AG09309 (cell line): ENCODE measurements around the gene FSTL4.

Experiments used
- DNase-seq: peaks from one replicate; pipeline ENCODE4 v3.0.0-alpha.2; 2010; ENCODE audit warnings: low read depth
- H3K4me3 ChIP-seq: 2 replicates; pipeline ENCODE4 v1.5.1; 2011; ENCODE audit warnings: mild to moderate bottlenecking, low read depth, low read length, moderate library complexity; ENCODE audit not compliant: control insufficient read depth
- CTCF ChIP-seq: IDR thresholded peaks from 2 replicates; pipeline ENCODE4 v1.5.1; 2011; ENCODE audit warnings: mild to moderate bottlenecking, low read depth, low read length, inconsistent platforms; ENCODE audit not compliant: insufficient read depth, control insufficient read depth; ENCODE audit errors: missing control alignments

The FSTL4 gene

GRCh38 chr5:133232911-133233310 is 379.4 kb downstream of the FSTL4 start:
- DNase-seq, result no peak
- no peak for TF ChIP-seq CTCF
- H3K4me3 ChIP-seq, result no peak overlapping the region

DNA sequence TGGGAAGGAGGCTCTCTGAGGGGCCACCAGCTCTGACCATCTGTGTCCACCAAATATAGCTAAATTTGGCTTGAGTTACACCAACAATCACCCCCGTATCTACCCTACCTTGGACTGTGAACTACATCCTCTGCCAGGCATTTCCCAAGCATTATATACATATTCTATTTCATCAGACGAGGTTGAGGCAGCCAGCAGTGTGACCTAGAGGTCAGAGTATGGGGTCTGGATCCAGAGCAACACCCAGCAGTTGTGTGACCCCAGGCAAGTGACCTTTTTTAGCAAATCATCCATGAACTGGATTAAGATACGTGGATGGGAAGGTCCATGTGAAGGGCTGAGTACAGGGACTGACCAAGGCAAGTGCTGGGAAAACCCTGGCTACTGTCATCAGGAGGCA is 379.9 kb downstream of the FSTL4 start:
- no peak for DNase-seq
- no peak overlapping the region for H3K4me3 ChIP-seq
- TF ChIP-seq CTCF, result no peak

DNA sequence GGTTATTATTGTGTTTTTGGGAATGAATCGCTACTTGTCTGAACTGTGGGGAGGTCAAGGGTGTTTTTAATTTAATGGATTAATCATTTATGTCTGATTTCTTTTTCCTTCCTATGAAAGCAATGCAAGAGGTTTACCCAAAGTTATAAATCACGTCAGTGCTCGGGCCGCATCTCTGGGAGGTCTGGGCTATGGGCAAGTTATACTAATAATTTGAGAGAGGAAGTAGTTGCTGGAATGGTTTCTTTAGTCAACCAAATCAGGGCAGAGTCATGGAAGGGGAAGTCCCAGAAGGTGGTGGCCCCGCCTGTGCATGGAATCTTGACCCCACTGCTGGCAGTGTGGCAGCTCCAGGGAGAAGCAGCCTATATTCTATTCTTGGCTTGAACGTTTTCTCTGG is 380.3 kb downstream of the FSTL4 start:
- H3K4me3 ChIP-seq, result no peak overlapping the region
- no peak for TF ChIP-seq CTCF
- DNase-seq, result no peak

DNA sequence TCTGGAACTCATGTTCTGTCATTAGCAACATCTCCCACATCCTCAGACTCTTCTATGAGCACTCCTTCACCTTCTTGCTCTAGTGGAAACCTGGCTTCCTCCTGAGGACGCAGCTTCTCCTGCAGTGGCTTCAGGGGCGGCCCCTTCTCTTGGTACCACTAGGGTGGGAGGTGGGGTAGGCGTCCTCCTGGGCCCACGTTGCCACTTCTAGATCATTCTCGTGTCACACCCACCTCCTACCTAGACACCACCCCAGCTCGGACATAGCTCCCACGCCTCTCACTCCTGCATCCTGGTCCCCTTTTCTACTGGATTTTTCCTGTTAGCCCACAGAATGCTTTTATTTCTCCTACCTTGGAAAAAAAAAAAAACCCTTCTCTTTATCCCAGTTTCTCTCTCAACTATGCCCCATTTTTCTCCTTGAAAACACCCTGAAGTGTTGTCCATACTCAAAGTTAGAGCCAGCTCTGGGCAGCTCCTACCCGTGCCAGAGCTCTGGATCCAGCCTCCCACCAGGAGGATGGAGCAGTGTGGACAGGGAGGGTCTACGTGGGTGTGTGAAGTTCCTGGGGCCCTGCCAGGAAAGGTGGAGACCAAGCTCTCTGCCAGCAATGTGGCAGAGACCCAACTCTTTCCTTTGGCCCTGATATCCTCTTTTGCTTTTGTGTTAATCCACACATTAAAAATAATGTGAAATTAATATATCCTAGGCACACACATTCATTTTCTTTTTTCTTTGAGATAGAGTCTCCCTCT is 381.3 kb downstream of the FSTL4 start:
- H3K4me3 ChIP-seq, result no peak overlapping the region
- TF ChIP-seq CTCF, result no peak
- DNase-seq, result no peak

DNA sequence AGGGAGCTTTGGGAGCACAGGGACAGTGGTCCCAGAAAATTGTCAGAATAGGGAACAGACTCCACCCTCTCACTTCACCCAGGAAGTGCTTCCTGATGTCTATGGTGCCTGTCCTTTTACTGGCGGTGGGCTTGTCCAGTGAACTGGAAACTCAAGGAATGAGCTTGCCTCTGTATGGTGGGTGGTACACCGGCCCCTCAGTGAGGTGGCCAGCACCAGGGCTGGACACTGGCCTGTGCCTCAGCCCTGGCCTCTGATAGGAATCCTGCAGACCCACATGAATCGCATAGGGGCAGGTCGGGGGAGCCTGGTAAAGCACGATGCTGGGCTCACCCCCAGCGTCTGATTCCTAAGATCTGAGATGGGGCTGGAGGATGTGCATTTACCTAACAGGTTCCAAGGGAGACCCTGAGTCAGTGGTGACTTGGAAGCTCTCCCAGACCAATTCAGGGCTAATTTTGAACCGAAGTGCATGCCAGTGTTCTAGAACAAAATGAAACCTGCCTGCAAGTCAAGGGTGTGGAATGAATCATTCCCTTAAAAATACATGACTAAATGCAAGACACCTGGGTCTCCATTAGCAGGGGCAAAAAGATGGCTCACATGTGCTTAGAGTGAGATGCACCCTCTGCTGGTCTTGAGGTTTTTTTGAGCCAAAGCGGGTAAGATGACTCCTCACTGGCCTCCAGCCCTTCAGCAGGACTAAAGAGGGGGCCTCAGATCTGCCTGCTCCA is 382.2 kb downstream of the FSTL4 start:
- DNase-seq, result no peak

GRCh38 chr5:133228316-133228715 is 384.0 kb downstream of the FSTL4 start:
- no peak for TF ChIP-seq CTCF
- H3K4me3 ChIP-seq, result no peak overlapping the region
- DNase-seq, result no peak

More for the DNA sequence above, 382.2 kb downstream of the FSTL4 start:
- no peak overlapping the region for H3K4me3 ChIP-seq
- no peak for TF ChIP-seq CTCF

DNA sequence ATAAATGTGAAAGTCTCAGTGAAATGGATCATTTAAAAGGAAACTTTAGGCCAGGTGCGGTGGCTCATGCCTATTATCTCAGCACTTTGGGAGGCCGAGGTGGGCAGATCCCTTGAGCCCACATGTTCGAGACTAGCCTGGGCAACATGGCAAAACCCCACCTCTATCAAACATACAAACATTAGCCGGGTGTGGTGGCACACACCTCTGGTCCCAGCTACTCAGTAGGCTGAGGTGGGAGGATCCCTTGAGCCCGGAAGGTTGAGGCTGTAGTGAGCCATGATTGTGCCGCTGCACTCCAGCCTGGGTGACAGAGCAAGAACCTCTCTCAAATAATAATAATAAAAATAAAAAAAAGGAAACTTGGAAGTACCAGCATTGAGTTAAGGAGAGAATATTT is 384.4 kb downstream of the FSTL4 start:
- no peak for TF ChIP-seq CTCF
- no peak overlapping the region for H3K4me3 ChIP-seq
- no peak for DNase-seq
